GM12891 (cell line): ENCODE results near the gene MAP1B.

Source experiments
- POLR2A ChIP-seq: IDR thresholded peaks from 2 replicates; pipeline ENCODE4 v1.6.1; 2011; ENCODE audit warnings: low read depth, low read length, control low read depth
- POLR2AphosphoS5 ChIP-seq: IDR thresholded peaks from 2 replicates; pipeline ENCODE4 v1.6.1; 2011; ENCODE audit warnings: low read depth, low read length, control low read depth

- no peak for TF ChIP-seq POLR2AphosphoS5
- TF ChIP-seq POLR2A = no peak
Observed at GRCh38 chr5:72160959-72161358, 53.7 kb downstream of the MAP1B start.
